Stimulated activated CD8-positive, alpha-beta memory T cell treated with anti-CD3 and anti-CD28 coated beads, Interleukin-7, amount 100 ng/mL, for 24 hours (primary cell): ENCODE data around the gene ARFGEF3.
"Not testable (repeated sequence)": the region's sequence is repeated elsewhere in the genome, so short reads cannot be mapped to it uniquely, and the experiment has no call there.

Experiments used
- DNase-seq: peaks from one replicate; pipeline ENCODE4 v3.0.0-alpha.2; 2020; ENCODE audit warnings: low read depth

The ARFGEF3 gene, protein sequence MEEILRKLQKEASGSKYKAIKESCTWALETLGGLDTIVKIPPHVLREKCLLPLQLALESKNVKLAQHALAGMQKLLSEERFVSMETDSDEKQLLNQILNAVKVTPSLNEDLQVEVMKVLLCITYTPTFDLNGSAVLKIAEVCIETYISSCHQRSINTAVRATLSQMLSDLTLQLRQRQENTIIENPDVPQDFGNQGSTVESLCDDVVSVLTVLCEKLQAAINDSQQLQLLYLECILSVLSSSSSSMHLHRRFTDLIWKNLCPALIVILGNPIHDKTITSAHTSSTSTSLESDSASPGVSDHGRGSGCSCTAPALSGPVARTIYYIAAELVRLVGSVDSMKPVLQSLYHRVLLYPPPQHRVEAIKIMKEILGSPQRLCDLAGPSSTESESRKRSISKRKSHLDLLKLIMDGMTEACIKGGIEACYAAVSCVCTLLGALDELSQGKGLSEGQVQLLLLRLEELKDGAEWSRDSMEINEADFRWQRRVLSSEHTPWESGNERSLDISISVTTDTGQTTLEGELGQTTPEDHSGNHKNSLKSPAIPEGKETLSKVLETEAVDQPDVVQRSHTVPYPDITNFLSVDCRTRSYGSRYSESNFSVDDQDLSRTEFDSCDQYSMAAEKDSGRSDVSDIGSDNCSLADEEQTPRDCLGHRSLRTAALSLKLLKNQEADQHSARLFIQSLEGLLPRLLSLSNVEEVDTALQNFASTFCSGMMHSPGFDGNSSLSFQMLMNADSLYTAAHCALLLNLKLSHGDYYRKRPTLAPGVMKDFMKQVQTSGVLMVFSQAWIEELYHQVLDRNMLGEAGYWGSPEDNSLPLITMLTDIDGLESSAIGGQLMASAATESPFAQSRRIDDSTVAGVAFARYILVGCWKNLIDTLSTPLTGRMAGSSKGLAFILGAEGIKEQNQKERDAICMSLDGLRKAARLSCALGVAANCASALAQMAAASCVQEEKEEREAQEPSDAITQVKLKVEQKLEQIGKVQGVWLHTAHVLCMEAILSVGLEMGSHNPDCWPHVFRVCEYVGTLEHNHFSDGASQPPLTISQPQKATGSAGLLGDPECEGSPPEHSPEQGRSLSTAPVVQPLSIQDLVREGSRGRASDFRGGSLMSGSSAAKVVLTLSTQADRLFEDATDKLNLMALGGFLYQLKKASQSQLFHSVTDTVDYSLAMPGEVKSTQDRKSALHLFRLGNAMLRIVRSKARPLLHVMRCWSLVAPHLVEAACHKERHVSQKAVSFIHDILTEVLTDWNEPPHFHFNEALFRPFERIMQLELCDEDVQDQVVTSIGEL (N-terminal part only)

DNA sequence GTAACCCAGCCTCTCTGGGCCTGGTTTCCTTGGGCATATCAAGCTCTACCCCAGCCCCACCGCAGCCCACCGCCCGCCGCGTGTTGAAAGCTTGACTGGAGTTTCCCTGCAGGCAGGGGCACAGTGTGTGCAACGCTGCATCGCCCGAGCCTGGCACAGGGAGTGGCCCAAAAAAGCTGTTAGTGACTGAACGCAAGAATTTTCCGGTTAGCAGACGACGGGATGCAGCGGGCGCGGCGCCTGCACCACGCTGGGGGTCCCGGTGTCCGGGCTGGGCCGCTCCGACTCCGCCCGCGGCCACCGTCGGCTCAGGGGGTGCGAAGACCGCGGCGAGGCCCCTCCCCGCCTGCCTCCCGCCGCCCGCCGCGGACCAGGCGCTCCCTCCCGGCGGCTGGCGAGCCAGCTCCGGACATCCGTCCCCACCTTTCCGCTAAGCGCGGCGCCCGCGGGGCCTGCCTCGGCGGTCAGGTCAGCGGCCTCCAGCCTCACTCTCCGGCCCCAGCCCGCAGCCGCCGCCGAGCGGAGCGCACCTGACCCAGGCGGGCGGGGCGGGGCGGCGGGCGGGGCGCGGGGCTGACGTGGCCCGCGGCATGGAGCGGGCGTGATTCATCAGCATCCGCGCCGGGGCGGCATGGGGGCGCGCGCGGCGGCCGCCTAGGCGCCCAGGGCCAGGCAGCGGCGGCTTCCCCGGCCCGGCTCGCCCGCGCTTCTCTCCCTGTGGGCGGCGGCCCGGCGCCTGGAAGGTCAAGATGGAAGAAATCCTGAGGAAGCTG is at the start of gene ARFGEF3:
TSS of gene ARFGEF3 (plus strand) at position 602 of the 773 bp plus-strand sequence. CDS start at position 750, 148 bp downstream.
- peak; percentile 11 for DNase-seq

DNA sequence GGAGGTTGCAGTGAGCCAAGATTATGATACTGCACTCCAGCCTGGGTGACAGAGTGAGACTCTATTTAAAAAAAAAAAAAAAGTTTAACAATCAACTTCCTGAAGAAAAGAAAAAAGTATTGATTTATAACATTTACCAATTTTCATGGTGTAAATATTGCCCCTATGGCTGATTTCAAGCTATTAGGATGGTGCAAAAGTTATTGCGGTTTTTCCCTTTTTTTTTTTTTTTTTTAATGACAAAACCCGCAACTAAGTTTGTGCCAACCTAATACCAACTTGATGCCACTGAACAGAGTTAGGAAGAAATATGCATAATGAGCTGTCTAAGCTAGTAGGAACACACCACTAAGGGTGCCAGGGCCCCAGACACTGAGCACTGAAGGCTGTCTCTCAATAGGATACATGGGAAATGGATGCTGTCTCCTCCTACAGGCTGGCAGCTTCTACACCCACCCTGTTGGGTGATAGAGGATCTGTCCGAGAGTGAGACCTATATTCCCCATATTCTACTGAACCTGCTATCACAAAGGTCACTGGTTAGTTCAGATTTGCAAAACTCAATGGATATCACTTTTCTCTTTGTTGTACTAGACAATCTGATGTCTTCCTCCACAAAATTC is 48.0 kb upstream of the ARFGEF3 start:
- no peak for DNase-seq

- DNase-seq = no peak
Measured at GRCh38 chr6:138115201-138115600, 46.5 kb upstream of the ARFGEF3 start.

- DNase-seq = no peak
Measured at GRCh38 chr6:138115877-138116660, 45.7 kb upstream of the ARFGEF3 start.

- DNase-seq = no peak
Measured at GRCh38 chr6:138116661-138116999, 45.1 kb upstream of the ARFGEF3 start.

GRCh38 chr6:138117376-138117914 is 44.3 kb upstream of the ARFGEF3 start:
- no peak for DNase-seq

DNA sequence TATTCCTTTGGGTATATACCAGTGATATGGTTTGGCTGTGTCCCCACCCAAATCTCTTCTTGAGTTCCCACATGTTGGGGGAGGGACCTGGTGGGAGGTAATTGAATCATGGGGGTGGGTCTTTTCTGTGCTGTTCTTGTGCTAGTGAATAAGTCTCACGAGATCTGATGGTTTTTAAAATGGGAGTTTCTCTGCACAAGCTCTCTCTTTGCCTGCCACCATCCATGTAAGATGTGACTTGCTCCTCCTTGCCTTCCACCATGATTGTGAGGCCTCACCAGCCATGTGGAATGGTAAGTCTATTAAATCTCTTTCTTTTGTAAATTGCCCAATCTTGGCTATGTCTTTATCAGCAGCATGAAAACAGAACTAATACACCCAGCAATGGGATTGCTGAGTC is 42.5 kb upstream of the ARFGEF3 start:
- DNase-seq = not testable (repeated sequence)

DNA sequence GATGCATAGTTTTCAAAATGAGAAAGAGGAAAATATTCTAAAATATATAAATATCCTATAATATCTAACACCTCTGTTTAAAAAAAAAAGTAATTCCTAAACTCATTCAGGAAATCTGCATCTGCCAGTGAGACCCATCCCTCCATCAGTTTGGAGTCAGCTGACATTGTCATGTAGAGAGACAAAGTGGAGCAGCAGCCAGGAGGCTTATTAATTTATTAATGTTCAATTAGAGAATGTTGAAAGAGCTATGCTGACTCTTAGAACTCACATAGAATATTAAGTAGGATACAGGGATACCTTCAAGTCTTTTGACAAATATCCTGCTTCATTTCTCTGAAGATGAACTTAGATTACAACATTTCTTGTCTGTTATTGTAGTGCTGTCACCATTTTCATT is 41.8 kb upstream of the ARFGEF3 start:
- no peak for DNase-seq

- DNase-seq = no peak
Measured at GRCh38 chr6:138124096-138124495, 37.6 kb upstream of the ARFGEF3 start.

DNA sequence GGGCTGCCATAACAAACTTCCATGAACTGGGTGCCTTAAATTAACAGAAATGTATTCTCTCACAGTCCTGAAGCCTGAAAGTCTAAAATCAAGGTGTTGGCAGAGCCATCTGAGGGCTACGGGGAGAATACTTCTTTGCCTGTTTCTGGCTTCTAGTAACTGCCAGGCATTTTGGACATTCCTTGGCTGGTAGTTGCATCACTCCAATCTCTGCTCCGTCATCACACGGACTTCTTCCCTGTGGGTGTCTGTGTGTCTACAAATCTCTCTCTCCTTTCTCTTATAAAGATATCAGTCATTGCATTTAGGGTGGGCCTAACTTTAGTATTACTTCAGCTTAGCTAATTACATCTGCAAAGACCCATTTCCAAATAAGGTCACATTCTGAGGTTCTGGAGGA is 33.6 kb upstream of the ARFGEF3 start:
- no peak for DNase-seq

DNA sequence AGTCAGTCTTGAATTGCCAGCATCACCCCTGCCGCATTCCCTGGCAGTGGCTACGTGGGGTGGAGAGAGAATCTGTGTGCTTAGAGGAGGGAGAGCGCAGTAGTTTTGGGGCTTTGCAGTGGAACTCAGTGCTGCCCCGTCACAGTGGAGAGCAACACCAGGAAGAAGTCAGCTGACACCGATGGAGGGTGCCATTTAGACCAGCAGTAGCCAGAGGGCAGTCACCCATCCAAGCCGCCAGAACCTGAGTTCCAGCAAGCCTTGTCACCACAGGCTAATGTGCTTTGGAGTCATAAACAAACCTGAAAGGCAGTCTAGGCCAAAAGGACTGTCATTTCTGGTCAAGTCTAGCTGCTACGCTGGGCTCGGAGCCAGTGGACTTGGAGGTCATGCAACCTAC is 32.5 kb upstream of the ARFGEF3 start:
- no peak for DNase-seq

GRCh38 chr6:138142806-138143205 is 18.9 kb upstream of the ARFGEF3 start:
- DNase-seq = no peak

GRCh38 chr6:138145402-138145801 is 16.3 kb upstream of the ARFGEF3 start:
- DNase-seq = no peak

- no peak for DNase-seq
Measured at GRCh38 chr6:138146544-138146943, 15.2 kb upstream of the ARFGEF3 start.

GRCh38 chr6:138155443-138155842 is 6.3 kb upstream of the ARFGEF3 start:
- DNase-seq = no peak

- no peak for DNase-seq
Measured at GRCh38 chr6:138157986-138158638, 3.6 kb upstream of the ARFGEF3 start.

DNA sequence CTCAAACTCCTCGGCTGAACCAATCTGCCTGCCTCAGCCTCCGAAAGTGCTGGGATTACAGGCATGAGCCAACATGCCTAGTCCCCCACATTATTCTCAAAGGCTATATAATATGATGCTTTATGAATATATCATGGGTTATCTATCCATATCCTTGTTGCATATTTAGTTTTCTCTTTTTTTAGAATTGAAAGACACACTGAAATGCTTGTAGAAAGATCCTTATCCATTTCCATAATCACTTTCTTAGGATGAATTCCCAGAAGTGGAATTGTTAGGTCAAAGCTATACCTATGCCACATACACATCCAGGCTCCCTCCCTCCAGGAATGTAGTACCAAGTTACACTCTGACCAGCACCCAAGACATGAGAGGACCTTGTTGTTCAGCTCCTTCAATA is 2.5 kb upstream of the ARFGEF3 start:
- DNase-seq = no peak

DNA sequence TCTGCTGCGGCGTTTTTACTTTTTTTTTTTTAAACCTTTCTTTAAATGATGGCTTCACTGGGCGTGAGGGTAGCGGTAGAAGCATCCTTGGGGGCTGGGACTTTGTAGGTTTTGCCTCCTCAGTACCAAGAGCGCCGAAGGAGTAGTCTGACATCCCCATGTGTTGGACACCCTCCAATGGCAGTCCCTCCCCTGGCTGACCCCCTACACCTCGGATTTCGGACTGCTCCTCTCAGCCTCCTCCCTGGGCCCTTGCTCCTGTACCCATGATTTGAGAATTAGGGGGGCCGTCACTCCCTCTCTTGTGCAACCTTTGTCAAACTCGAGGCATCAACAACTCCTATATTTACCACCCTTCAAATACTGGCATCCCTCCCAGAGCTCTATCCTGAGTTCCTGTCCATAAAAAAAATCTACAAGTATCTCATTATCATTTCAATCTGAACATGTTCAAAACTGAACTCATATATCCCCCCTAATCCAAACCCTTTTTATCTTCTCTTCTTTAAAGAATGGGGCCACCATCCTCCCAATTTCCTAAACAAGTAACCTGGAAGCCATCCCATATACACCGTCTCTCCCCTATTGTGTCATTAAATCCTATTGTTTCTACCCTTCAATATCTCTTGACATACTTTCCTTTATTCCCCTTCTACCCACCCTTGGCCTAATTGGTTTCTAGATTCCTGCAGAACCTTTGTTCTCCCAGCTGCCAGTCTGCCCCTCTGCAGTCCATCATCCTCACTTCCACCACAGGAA is 1.2 kb upstream of the ARFGEF3 start:
- no peak for DNase-seq

DNA sequence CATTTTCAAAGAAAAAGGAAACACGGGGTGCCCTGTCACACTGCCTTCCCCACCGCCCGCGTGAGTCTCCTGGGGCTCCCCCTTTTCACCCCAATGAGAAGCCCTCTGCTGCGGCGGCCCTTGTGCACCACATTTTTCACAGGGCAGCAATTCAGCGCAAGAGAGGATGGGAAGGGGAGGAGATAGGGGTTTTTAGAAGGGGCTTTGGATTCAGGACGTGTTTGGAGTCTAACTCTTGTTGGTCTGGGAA is 726 bp upstream of the ARFGEF3 start:
- DNase-seq = no peak
